Measurements from ENCODE around the gene ZFAND3. TPM values are rescaled to one million over a fixed set of nuclear protein-coding genes. Genes with fewer than 3 reads are reported as not detected.

ZFAND3 gene
- total RNA-seq, 2 donors from 2014 or later: 53.8 to 69.3 TPM

DNA sequence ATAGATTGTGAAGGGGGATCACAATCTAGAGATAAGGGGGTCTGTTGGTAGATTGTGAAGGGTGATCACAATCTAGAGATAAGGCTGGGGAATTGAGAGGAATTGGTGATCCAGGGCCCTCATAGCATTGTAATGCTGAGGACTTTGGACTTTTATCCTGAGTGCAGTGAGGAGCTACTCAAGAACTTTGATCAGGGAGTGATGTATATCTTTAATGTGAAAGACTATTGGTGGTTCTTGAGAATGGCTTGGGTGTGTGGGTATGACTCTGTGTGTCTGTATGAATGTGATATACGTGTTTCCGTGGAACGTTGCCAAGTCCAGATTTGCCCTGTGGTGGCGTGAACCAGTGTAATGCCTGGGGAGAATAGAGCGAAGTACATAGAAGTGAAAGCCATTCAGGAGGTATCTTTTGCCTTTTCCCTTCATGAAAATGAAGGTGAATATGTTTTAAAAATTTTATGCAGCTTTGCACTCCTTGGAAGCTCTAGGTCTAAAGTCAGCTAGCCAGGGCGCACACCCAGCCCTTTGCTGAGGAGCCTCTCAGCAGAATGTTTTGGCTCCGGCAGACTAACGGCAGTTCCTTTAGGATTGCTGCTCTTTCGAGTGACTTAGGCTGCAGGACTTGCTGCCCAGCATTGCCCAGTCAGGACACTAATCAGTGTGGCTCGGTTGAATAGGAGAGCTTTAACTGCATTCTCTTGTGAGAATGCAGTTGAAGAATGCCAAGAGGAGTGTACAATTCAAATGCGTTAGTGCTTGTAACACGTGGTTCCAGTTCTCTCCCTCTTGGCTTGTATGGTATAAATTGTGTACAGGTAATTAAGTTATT is 3.5 kb downstream of the ZFAND3 start:
- DNase-seq (ENCODE audit: low spot score): no peak
- intact Hi-C loops (cut with DNase I): no loop called here

DNA sequence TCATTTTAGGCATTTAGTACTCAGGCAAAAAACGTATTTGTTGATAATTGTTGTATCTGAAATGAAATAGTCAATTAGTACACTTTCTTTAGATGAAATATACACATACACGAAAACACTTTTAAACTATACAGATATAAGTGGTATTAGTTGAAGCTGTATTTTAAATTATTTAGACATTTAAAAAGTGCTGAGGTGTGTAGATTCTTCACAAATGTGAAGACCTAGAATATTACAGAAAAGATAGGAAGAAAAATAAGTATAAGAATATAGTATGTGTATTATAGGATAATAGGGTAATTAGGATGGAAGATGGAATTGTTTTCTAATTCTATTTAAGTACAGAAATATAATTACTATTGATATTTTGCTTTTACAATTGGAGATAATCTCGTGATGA is 4.6 kb downstream of the ZFAND3 start:
- intact Hi-C loops (cut with DNase I): no loop called here
- DNase-seq (ENCODE audit: low spot score): no peak

DNA sequence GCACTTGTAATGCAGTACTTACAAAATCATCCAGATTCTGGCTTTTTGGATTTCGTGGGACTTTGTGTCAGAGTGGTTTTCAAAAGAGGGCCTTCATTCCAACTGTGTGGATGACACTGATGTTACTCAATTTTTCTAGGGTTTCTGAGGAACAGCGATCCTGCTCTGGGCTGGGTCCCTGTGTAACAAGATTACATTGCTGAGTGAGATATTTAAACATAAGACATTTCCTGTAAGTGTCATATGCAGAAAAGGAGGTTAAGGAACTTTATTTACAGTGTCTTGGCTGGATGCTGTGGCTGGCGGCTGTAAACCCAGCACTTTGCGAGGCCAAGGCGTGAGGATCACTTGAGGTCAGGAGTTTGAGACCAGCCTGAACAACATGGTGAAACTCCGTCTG is 6.7 kb downstream of the ZFAND3 start:
- DNase-seq (ENCODE audit: low spot score): no peak
- intact Hi-C loops (cut with DNase I): loop anchor here in 1 of 2 donors (5.0 kb wide), 1 partner anchor 1366 kb away; no protein-coding TSS in a partner anchor

DNA sequence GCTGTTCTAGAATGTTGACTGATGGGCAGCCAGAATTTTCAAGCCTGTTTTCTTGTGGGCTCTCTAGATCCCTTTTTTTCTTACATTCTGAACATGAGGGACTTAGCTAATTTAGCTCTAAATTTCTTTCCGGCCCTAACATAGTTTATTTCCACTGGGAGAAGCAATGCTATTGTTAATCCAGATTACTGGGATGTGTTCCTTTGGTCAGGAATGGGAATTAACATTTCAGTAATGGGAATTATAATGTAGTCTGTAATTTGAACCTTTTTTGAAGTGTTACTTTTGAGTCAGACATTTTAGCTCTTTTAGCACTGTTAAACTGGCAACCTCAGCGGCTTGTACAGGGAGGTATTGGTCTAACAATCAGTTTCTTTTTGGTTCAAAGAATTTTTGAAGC is 7.5 kb downstream of the ZFAND3 start:
- DNase-seq (ENCODE audit: low spot score): no peak
- intact Hi-C loops (cut with DNase I): loop anchor here in 1 of 2 donors (5.0 kb wide), 1 partner anchor 1365 kb away; no protein-coding TSS in a partner anchor

DNA sequence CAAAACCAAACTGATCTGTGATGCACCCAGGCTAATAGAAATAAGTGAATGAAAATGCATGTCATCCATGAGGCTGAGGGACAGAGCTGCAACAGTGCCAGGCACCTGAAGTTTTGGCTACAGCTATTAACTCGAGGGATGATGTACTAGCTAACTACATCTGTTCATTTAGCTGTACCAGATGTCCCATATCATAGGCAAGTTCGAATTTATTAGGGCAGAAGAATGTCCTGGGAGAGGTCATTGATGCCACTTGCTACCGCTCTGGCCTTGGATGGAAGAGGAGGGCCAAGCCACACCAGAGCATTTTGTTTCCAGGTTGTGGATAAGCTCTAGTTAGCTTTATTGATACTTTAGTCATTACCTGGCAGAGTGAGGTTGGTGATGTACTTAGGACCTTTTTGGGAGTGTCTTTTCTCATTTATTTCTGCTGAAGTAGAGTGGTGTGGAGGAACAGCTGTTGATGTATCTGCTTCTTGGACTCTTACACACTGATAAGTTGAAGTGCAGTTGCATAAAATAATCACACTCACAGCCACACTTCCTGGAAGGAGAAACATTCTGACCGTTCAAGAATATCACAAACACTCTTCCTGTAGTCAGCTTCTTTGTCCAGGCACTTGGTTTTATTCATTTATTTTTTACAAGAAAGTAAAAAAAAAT is 8.2 kb downstream of the ZFAND3 start:
- intact Hi-C loops (cut with DNase I): loop anchor here in 1 of 2 donors (5.0 kb wide), 1 partner anchor 1365 kb away; no protein-coding TSS in a partner anchor

DNA sequence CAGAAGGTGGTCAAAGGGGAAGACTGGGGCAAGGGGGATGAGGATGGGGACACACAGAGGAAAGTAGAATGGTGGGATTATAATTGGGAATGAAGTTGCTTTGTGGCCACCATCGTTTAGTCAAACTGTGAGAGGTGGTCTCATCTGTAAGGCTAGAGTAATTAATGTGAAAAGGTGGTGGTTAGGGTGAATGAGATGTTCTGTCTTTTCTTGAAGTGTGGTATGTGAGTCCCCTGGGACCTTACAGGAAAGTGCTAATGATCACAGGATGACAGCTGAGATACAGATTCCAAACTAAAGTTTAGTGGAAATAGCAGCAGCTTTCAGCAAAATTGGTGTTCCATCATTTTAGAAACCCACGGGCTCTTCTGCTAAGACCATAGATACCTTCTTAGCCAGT is 10.7 kb downstream of the ZFAND3 start:
- no peak for DNase-seq (ENCODE audit: low spot score)
- intact Hi-C loops (cut with DNase I): no loop called here

More for the DNA sequence above, 8.2 kb downstream of the ZFAND3 start:
- no peak for DNase-seq (ENCODE audit: low spot score)

DNA sequence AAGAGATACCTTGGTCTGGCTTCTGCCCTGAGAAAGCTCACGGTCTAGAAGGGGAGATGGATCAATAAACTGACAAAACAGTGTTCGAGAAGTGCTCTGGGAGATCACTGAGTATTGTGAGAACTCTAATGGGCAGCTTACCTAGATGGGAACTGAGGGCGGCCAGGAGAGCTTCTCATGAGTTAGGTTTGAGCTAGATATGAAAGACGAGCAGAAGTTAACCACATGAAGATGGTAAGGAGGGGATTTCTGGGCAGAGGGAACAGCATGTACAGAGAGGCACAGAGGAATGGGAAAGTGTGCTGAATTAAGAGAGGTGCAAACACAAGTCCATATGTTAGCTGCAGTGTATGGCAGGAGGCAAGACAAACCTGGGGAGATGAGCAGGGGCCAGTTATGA is 11.9 kb downstream of the ZFAND3 start:
- DNase-seq (ENCODE audit: low spot score): no peak
- intact Hi-C loops (cut with DNase I): no loop called here

DNA sequence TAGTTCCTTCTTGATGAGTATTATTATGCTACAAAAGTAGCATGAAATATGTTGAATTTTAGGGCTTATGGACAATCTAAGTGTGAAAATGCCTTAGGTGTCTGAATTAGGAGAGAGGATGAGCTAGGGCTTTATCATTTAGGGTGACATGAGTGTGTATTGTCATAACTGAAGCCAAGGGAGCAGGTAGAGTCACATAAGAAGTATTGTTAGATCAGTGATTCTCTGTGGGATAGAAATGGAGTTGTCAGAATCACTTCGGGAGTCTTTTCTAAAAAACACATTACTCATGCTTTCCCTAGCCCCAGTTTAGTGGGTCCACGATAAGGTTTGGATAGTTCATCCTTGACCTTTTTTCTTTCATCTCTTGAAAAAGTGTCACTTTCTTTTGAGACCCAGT is 16.4 kb downstream of the ZFAND3 start:
- intact Hi-C loops (cut with DNase I): no loop called here
- DNase-seq (ENCODE audit: low spot score): no peak

DNA sequence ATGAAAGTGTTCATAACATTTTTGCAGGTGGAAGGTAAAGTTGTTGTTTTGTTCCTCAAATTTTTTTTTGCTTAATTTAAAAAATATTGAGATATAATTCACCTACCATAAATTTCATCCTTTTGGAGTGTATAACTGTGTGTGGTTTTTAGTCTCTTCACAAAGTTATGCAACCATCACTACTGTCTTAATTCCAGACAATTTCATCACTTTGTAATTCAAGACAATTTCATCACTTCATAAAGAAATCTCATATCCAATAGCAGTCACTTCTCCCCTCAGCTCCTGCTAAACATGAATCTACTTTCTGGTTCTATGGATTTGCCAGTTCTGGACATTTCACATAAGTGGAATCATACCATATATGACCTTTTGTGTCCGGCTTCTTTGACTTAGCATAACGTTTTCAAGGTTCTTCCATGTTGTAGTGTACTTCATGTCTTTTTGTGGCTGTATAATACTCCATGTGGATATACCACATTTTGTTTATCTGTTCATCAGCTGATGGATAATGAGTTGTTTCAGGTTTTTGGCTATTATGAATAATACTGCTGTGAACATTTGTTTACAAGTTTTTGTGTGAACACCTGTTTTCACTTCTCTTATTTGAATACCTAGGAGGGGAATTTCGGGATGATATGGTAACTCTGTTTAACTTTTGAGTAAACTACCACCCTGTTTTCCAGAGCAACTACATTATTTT is 18.8 kb downstream of the ZFAND3 start:
- intact Hi-C loops (cut with DNase I): no loop called here
- no peak for DNase-seq (ENCODE audit: low spot score)

DNA sequence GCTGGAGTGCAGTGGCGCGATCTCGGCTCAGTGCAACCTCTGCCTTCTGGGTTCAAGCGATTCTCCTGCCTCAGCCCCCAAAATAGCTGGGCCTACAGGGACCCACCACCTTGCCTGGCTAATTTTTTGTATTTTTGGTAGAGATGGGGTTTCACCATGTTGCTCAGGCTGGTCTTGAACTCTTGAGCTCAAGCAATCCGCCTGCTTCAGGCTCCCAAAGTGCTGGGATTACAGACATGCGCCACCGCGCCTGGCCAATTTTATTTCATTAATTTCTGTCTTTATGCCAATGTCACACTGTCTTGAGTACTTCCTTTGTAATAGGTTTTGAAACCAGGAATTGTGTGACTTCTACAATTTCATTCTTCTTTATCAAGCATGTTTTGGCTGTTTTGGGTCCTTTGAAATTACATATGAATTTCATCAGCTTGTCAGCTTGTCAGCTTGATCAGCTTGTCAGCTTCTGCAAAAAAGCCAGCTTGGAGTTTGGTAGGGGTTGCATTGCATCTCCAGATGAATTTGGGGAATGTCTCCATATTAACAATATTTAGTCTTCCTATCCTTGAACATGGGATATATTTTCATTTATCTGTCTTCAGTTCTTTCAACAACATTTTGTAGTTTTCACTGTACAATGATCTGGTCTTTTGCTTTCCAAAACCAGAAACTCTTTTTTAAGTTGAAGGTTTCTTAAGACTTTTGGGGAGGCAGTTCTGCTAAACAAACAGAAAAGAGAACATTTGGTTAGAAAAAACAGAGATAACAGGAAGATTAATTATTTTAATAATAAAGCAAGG is 20.8 kb downstream of the ZFAND3 start:
- DNase-seq (ENCODE audit: low spot score): no peak
- intact Hi-C loops (cut with DNase I): no loop called here

DNA sequence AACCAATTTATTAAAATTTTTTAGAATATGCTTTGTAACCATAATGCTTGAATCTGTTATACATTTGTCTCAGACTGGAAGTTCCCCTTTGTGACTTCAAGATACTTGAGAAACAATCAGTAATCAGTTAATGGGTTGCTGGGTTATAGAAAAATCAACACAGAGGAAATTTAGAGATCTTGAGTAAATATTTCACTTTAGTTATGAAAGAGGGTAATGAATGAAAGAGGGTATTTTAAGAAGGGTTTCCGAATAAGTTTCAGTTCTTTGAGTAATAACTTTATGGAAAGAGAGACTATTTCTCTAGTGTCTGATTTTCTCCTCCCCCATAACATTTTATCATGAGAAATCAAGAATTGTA is 21.4 kb downstream of the ZFAND3 start:
- intact Hi-C loops (cut with DNase I): no loop called here
- no peak for DNase-seq (ENCODE audit: low spot score)

DNA sequence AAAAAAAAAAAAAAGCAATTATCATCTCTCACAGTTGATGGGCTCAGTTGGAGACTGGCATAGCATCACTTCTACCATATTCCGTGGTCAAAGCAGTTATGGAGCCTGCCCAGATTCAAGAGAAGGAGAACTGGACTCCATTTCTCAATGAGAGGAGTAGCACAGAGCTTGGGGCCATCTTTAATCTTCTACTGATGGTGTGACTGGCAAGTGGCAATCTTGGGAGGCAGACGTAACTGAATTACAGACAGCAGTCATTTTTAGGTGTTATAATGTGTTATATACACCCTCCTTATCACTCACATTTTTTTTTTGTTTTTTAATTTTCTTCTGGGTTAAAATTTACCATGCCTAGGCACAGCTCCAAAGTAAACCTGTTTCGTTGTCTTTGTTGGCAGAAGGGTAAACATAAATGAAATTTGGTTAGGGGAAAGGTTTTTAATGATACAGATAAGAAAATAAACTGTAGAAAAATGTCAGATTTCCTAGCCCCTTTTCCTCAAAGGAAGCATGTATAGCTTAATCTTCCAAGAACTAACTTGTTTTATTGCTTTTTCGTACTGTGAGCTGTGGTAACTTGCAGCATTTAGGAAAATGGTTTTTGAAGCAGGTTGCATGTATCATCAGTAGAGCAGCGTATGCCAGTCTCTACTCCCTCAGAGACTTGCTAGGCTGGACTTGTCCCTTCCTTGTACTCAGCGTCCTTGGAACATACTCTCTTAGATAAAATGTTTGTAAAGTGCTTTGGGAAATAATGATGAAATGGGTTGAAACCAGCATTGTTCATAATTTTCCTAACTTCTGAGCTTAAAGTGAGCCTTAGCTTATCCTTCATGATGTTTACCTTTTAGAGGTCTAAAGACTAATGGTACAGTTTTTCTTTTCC is 25.7 kb downstream of the ZFAND3 start:
- intact Hi-C loops (cut with DNase I): no loop called here
- DNase-seq (ENCODE audit: low spot score): no peak

DNA sequence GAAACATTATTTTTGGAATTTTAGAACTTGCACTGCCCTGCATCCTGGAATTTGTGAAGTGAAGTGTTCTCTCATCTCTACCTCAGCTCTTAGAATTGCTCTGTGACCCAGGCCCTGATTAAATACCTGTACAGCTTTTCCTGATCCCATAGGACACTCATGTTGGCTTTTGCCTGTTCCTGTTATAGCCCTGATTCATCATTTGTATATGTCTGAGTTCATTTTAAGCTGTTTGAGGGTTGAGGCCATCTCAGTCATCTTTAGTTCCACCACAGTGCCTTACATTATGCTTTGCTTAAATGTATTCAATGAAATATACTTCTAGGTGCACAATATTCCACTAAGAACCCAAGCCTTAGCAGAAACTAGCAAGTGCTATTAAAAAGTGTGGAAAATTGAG is 26.4 kb downstream of the ZFAND3 start:
- intact Hi-C loops (cut with DNase I): no loop called here
- no peak for DNase-seq (ENCODE audit: low spot score)

DNA sequence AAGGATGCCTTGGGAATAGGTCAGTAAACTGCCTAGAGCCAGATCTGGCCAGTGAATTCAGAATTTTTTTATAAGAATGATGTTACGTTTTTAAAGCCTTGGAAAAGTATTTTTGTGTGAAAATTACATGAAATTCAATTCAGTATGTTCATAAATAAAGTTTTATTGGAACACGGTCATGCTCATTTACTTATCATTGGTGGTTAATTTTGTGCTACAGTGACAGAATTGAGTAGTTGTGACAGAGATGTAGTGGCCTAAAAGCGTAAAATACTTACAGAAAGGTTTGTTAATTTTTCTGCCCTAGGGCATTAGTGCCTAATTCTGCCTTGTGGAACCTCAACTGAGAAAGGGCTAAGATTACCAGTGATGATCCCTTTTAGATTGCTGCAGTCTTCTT is 28.2 kb downstream of the ZFAND3 start:
- DNase-seq (ENCODE audit: low spot score): no peak
- intact Hi-C loops (cut with DNase I): no loop called here

DNA sequence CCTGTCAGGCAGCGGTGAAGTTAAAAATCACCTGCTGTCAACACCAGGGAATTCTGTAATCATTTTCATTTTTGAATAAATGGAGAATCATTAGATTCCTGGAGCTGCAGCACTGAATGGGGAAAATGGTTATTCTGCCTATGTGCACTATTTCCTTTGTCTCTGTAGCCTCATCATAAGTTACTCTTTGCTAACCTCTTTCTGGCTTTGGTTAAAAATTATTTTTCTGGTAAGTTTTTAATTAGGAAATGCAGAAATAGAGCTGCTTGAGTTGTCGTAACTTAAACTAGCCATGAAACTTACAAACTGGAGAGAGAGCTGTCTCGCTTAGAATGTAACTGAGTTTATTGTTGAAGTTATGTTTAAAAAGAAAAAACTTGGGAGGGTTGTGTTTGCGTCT is 28.8 kb downstream of the ZFAND3 start:
- intact Hi-C loops (cut with DNase I): no loop called here
- no peak for DNase-seq (ENCODE audit: low spot score)

DNA sequence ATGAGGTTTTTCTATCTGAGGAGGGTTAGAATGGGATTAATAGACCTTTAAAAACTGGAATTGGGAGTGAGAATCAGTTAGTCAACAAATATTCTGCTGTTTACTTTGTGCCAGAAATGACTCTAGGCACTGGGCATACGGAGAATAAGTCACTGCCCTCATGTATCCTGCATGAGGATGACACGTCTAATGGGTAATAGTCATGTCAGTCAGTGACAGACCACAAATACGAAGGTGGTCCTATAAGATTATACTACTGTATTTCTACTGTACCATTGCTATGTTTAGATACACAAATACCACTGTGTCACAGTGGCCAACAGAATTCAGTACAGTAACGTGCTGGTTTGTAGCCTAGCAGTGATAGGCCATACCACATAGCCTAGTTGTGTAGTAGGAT is 30.7 kb downstream of the ZFAND3 start:
- DNase-seq (ENCODE audit: low spot score): no peak
- intact Hi-C loops (cut with DNase I): no loop called here

DNA sequence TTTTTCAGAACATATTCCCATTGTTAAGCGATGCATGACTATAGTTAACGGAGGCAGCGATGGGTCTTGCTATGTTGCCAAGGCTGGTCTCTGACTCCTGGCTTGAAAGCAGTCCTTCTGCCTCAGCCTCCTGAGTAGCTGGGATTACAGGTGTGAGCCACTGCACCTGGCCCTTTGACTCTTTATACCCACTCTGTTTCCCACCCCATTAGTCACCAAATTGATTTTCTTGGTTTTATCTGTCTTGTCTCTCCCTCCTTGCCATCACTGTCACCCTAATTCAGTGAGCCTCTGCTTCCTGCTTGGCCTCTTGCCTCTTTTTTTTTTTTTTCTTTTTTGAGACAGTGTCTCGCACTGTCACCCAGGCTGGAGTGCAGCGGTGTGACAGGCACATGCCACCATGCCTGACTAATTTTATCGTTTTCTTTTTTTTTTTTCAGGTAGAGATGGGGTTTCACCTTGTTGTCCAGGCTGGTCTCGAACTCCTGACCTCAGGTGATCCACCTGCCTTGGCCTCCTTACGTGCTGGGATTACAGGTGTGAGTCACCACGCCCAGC is 31.3 kb downstream of the ZFAND3 start:
- intact Hi-C loops (cut with DNase I): no loop called here
- DNase-seq (ENCODE audit: low spot score): no peak

DNA sequence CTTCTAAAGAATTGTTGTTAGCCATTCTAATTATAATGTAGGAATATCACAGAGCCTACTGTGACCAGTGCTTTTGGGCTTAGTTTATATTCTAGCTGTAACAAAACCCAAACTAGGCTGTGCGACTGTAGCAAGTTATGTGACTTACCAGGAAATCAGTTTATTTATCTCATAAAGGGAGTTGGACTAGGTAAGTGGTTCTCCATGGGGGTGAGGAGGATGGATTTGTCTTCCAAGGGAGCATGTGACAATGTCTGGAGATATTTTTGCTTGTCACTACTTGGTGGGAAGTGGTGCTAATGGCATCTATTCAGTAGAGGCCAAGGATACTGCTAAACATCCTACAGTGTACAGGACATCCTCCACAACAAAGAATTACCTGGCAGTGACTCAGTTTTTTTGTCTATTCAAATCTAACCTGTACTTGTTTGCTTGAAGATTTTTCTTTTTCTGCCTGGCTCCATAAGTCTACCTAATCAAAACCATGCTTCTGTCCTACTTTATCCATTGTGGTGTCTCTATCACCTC is 32.5 kb downstream of the ZFAND3 start:
- no peak for DNase-seq (ENCODE audit: low spot score)
- intact Hi-C loops (cut with DNase I): no loop called here

Measured in posterior vena cava (tissue), 2 donors.